HG03457 (cell line): Measurements from ENCODE around the gene CLCN7.

Source experiments
- ATAC-seq: cut with Tn5 transposase; IDR thresholded peaks from one replicate; pipeline ENCODE4 v1.9.1; 2021; ENCODE audit warnings: moderate number of reproducible peaks; ENCODE audit not compliant: unreplicated experiment

The CLCN7 gene

GRCh38 chr16:1408171-1408837 lies 66.5 kb downstream of the CLCN7 start:
- ATAC-seq: peak; percentile 67

- no peak for ATAC-seq
These were observed 67.1 kb downstream of the CLCN7 start for GRCh38 chr16:1407753-1408152.

GRCh38 chr16:1403733-1404132 lies 71.1 kb downstream of the CLCN7 start:
- no peak for ATAC-seq

- ATAC-seq: no peak
These were observed 71.8 kb downstream of the CLCN7 start for GRCh38 chr16:1403036-1403435.

- no peak for ATAC-seq
These were observed 73.1 kb downstream of the CLCN7 start for GRCh38 chr16:1401758-1402154.

GRCh38 chr16:1401061-1401757 lies 73.6 kb downstream of the CLCN7 start:
- ATAC-seq: no peak

GRCh38 chr16:1398826-1399581 lies 75.8 kb downstream of the CLCN7 start:
- no peak for ATAC-seq

- ATAC-seq: no peak
These were observed 76.5 kb downstream of the CLCN7 start for GRCh38 chr16:1398351-1398750.

GRCh38 chr16:1397779-1398178 lies 77.0 kb downstream of the CLCN7 start:
- no peak for ATAC-seq

- no peak for ATAC-seq
These were observed 79.3 kb downstream of the CLCN7 start for GRCh38 chr16:1395444-1396031.
